Measurements from ENCODE around the gene PLA2G2C. TPM values are rescaled to one million over a fixed set of nuclear protein-coding genes. Genes with fewer than 3 reads are reported as not detected.

The PLA2G2C gene
- total RNA-seq, 1 donor from 2014 or later, result not detected

DNA sequence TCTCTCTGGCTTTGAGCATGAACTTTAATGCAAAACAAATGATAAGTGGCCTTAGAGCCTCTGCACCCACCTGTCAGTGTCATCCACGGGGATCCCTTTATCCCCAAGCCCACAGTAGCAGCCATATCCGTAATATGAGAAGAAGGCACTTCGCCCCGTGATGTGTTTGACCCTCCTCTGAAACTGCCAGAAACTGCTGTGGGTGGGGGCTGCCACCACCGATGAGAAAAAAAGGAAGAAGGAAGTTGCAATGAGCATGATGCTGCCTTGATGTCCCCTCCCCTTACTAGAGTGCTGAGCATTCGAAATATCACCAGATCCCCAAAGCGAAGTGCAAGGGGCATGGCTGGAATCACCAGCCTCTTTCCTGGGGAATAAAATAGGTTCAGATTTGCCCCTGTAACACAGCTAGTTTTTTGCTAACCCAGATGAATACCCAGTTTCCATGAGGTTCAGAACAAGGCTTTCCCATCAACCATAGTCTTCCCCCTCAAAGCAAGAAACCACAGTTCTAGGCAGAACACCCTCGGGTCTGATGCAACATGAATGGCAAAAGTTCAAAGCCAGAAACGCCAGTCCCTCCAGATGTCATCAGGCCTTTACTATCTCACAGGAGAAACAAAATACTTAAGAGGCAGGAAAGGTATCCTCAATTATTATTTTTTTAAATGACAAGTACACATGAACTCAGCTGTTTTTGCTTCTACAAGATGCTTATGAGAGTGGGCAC lies 11.2 kb downstream of the PLA2G2C start:
- Histone ChIP-seq H3K9me3 (no peaks in the 10 kb centered on the region), H3K4me3 (no peak overlapping the region), H3K4me1 (no peaks in the 10 kb centered on the region), H3K27me3 (no peaks in the 10 kb centered on the region), H3K27ac (no peak overlapping the region), H3K36me3 (no peaks in the 10 kb centered on the region)
- intact Hi-C loops (cut with DNase I), result no loop called here
- DNase-seq (ENCODE audit: extremely low spot score in 2 of 2), result no peak
- TF ChIP-seq POLR2A (IDR thresholded peaks at IDR 0.05) (no peak), POLR2AphosphoS5 (IDR thresholded peaks at IDR 0.05; ENCODE audit: insufficient read depth in 1 of 2, low read depth in 1 of 2) (no peak)
- TF ChIP-seq, protein P1, sequence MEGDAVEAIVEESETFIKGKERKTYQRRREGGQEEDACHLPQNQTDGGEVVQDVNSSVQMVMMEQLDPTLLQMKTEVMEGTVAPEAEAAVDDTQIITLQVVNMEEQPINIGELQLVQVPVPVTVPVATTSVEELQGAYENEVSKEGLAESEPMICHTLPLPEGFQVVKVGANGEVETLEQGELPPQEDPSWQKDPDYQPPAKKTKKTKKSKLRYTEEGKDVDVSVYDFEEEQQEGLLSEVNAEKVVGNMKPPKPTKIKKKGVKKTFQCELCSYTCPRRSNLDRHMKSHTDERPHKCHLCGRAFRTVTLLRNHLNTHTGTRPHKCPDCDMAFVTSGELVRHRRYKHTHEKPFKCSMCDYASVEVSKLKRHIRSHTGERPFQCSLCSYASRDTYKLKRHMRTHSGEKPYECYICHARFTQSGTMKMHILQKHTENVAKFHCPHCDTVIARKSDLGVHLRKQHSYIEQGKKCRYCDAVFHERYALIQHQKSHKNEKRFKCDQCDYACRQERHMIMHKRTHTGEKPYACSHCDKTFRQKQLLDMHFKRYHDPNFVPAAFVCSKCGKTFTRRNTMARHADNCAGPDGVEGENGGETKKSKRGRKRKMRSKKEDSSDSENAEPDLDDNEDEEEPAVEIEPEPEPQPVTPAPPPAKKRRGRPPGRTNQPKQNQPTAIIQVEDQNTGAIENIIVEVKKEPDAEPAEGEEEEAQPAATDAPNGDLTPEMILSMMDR (IDR thresholded peaks at IDR 0.05), result no peak

DNA sequence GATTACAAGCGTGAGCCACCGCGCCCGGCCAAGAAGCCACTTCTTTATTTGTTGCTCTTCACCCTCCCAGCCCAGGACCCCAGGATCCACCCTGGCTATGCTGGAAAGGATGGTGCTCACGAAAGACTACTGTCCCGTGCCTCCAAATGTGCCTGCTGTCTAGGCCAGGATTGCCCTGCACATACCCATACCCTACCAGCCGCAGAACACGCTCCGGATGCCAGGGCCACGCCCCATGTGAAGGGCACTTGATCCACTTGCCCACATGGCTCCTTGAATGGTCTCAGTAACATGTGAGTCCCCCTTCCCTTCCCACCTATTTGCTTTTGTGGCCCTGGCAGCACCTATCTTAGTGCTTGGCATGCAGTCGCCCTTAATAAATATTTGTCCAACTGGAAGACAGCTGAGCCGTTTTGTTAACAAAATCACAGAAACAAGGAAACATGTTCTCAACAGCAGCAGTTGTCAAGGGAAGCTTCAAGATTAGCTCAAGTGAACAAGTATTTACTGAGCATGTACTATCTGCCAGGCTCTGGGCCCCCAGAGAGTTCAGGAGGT lies 14.2 kb downstream of the PLA2G2C start:
- intact Hi-C loops (cut with DNase I), result no loop called here
- Histone ChIP-seq H3K4me1 (no peaks in the 10 kb centered on the region), H3K36me3 (no peaks in the 10 kb centered on the region), H3K27me3 (no peaks in the 10 kb centered on the region), H3K9me3 (no peaks in the 10 kb centered on the region), H3K4me3 (no peak overlapping the region), H3K27ac (no peak overlapping the region)
- no peak for DNase-seq (ENCODE audit: extremely low spot score in 2 of 2)
- no peak for TF ChIP-seq POLR2AphosphoS5 (IDR thresholded peaks at IDR 0.05; ENCODE audit: insufficient read depth in 1 of 2, low read depth in 1 of 2)
- TF ChIP-seq, protein P1 (IDR thresholded peaks at IDR 0.05), result no peak
- TF ChIP-seq POLR2A (IDR thresholded peaks at IDR 0.05), result no peak

DNA sequence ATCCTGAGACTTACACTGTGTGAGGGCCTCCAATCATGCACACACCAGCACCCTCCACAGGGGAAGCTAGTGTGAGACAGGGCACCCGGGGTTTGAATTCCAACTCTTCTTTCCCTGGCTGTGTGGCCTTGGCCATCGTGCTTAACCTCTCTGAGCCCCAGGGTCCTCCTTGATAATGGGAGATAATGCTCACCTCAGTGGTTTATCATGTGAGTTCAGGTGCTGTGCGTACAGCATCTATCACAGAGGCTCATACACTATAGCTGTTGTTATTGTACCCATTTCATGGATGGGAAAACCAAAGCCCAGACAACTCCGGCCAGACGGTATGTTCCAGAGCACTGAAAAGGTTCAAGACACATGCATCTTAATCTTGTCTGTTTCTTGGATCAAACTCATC lies 16.4 kb downstream of the PLA2G2C start:
- H3K4me3 ChIP-seq, result no peak overlapping the region
- no peaks in the 10 kb centered on the region for H3K9me3 ChIP-seq
- intact Hi-C loops (cut with DNase I), result no loop called here
- H3K4me1 ChIP-seq, result no peaks in the 10 kb centered on the region
- no peak for DNase-seq (ENCODE audit: extremely low spot score in 2 of 2)
- TF ChIP-seq POLR2A (IDR thresholded peaks at IDR 0.05) (no peak), POLR2AphosphoS5 (IDR thresholded peaks at IDR 0.05; ENCODE audit: insufficient read depth in 1 of 2, low read depth in 1 of 2) (no peak)
- TF ChIP-seq, protein P1 (IDR thresholded peaks at IDR 0.05), result no peak
- no peaks in the 10 kb centered on the region for H3K36me3 ChIP-seq
- no peak overlapping the region for H3K27ac ChIP-seq
- H3K27me3 ChIP-seq, result no peaks in the 10 kb centered on the region

DNA sequence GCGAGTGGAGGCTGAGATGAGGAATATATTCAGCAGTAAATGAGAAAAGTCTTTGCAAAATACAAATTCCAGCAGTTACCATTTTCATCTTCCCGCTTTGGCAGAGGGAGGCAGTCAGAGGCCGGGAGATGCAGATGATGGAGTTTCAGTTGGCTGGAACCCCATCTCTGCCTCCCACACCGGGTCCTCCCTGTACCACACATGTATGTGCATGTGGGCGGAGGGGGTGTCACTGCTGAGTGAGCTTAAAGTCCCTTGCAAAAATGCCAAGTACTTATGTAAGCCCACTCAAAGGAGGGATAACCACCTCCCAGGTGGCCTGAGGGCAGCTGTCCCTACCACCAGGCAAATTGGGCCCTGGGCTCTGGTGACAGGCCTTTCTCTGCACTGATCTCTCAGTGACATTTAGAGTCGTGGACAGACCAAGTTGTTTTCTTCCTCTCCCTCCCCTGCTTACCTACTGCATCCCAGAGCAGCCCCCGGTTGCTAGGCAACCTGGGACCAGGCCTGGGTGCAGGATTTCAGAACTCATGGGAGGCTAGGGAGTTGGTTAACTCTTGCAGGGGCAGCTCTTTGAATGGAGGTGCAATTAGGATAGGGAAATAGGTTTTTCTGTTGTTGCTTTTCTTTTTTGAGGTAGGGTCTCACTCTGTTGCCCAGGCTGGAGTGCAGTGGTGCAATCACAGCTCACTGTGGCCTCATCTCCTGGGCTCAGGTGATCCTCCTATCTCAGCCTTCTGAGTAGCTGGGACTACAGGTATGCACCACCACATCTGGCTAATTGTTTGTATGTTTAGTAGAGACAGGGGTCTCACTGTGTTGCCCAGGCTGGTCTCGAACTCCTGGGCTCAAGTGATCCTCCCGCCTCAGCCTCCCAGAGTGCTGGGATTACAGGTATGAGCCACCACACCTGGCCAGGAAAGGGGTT lies 17.5 kb downstream of the PLA2G2C start:
- DNase-seq (ENCODE audit: extremely low spot score in 2 of 2), result no peak
- intact Hi-C loops (cut with DNase I), result no loop called here
- Histone ChIP-seq H3K9me3 (no peaks in the 10 kb centered on the region), H3K4me1 (no peaks in the 10 kb centered on the region), H3K36me3 (no peaks in the 10 kb centered on the region), H3K4me3 (no peak overlapping the region), H3K27ac (no peak overlapping the region), H3K27me3 (no peaks in the 10 kb centered on the region)
- TF ChIP-seq POLR2A (IDR thresholded peaks at IDR 0.05), result no peak
- no peak for TF ChIP-seq POLR2AphosphoS5 (IDR thresholded peaks at IDR 0.05; ENCODE audit: insufficient read depth in 1 of 2, low read depth in 1 of 2)
- TF ChIP-seq, protein P1 (IDR thresholded peaks at IDR 0.05), result no peak

All from vagina (tissue), 2 donors.